ENCODE measurements around the gene ZC3H18. TPM values are rescaled to one million over a fixed set of nuclear protein-coding genes. Genes with fewer than 3 reads are reported as not detected.

The ZC3H18 gene
- polyA plus RNA-seq, 3 donors = 5.5 to 36.4 (median 6.8) TPM

GRCh38 chr16:88639231-88640038 lies 69.2 kb downstream of the ZC3H18 start:
- Mint-ChIP-seq H3K9me3 (peaks cover 0 to 15% (median 8%) of the 10 kb centered on the region in 7 donors), H3K27me3 (ENCODE audit: low read depth in 3 of 3) (peaks cover 48 to 69% (median 55%) of the 10 kb centered on the region in 3 donors), H3K4me3 (peak overlapping the region in 1 of 2 donors; percentile 51), H3K4me1 (peaks cover 37% of the 10 kb centered on the region), H3K27ac (no peak overlapping the region), H3K36me3 (peaks cover 15 to 20% of the 10 kb centered on the region in 2 donors)
- Histone ChIP-seq H3K27me3 (ENCODE audit: control insufficient read depth in 2 of 2, insufficient read depth in 2 of 2, low read length in 2 of 2) (peaks cover 21 to 59% of the 10 kb centered on the region in 2 donors), H3K4me2 (replicated peaks; ENCODE audit: extremely low read depth, low read length, poor library complexity, severe bottlenecking) (no peak overlapping the region), H3K9ac (ENCODE audit: insufficient read depth, low read length, poor library complexity, severe bottlenecking) (no peak overlapping the region), H4K20me1 (ENCODE audit: insufficient read depth, low read length) (peaks cover 73% of the 10 kb centered on the region), H2AFZ (ENCODE audit: insufficient read depth, low read depth, low read length, poor library complexity, severe bottlenecking) (no peak overlapping the region), H3K4me1 (ENCODE audit: control insufficient read depth in 1 of 2, insufficient read depth in 2 of 2, low read length in 2 of 2) (peaks cover 15 to 22% of the 10 kb centered on the region in 2 donors), H3K36me3 (replicated peaks in 1 of 2; ENCODE audit: control insufficient read depth in 1 of 2, insufficient read depth in 2 of 2, low read length in 2 of 2) (peaks cover 13 to 17% of the 10 kb centered on the region in 2 donors), H3K27ac (ENCODE audit: low read depth in 1 of 2, low read length in 2 of 2) (no peak overlapping the region), H3K9me3 (replicated peaks in 1 of 2; ENCODE audit: control insufficient read depth in 1 of 2, insufficient read depth in 1 of 2, low read length in 2 of 2) (peaks cover 0 to 5% of the 10 kb centered on the region in 2 donors), H3K4me3 (replicated peaks in 1 of 3; ENCODE audit: low read depth in 2 of 3, low read length in 3 of 3) (no peak overlapping the region), H3K79me2 (ENCODE audit: insufficient read depth, low read length) (peaks cover 2% of the 10 kb centered on the region)
- 35% methylated on average over 39 of the region's 45 CpGs for WGBS (ENCODE audit: insufficient coverage)
- no peak for TF ChIP-seq CTCF (IDR thresholded peaks at IDR 0.05)
- no peak for DNase-seq
- intact Hi-C loops (cut with micrococcal nuclease) = loop anchor here in 1 of 2 donors (10.0 kb wide), 1 partner anchor 45 kb away; the partner anchor contains the start of gene SNAI3

GRCh38 chr16:88640039-88640495 lies 69.9 kb downstream of the ZC3H18 start:
- Histone ChIP-seq H3K4me3 (replicated peaks in 1 of 3; ENCODE audit: low read depth in 2 of 3, low read length in 3 of 3) (no peak overlapping the region), H3K9me3 (replicated peaks in 1 of 2; ENCODE audit: control insufficient read depth in 1 of 2, insufficient read depth in 1 of 2, low read length in 2 of 2) (peaks cover 0 to 5% of the 10 kb centered on the region in 2 donors), H3K4me2 (replicated peaks; ENCODE audit: extremely low read depth, low read length, poor library complexity, severe bottlenecking) (no peak overlapping the region), H3K27ac (ENCODE audit: low read depth in 1 of 2, low read length in 2 of 2) (no peak overlapping the region), H3K4me1 (ENCODE audit: control insufficient read depth in 1 of 2, insufficient read depth in 2 of 2, low read length in 2 of 2) (peaks cover 9 to 16% of the 10 kb centered on the region in 2 donors), H3K9ac (ENCODE audit: insufficient read depth, low read length, poor library complexity, severe bottlenecking) (no peak overlapping the region), H2AFZ (ENCODE audit: insufficient read depth, low read depth, low read length, poor library complexity, severe bottlenecking) (no peak overlapping the region), H3K36me3 (replicated peaks in 1 of 2; ENCODE audit: control insufficient read depth in 1 of 2, insufficient read depth in 2 of 2, low read length in 2 of 2) (peaks cover 17 to 23% of the 10 kb centered on the region in 2 donors), H3K27me3 (ENCODE audit: control insufficient read depth in 2 of 2, insufficient read depth in 2 of 2, low read length in 2 of 2) (peaks cover 21 to 56% of the 10 kb centered on the region in 2 donors), H3K79me2 (ENCODE audit: insufficient read depth, low read length) (peaks cover 8% of the 10 kb centered on the region), H4K20me1 (ENCODE audit: insufficient read depth, low read length) (peaks cover 76% of the 10 kb centered on the region)
- DNase-seq = no peak
- Mint-ChIP-seq H3K9me3 (peaks cover 0 to 15% (median 8%) of the 10 kb centered on the region in 7 donors), H3K27ac (peak overlapping the region in 3 of 7 donors; percentile 23 to 50 (median 36)), H3K4me1 (peaks cover 36% of the 10 kb centered on the region), H3K4me3 (peak overlapping the region in 1 of 2 donors; percentile 51), H3K27me3 (ENCODE audit: low read depth in 3 of 3) (peaks cover 48 to 64% (median 54%) of the 10 kb centered on the region in 3 donors), H3K36me3 (peaks cover 20 to 26% of the 10 kb centered on the region in 2 donors)
- WGBS (ENCODE audit: insufficient coverage) = 60% methylated on average over 3 of the region's 13 CpGs
- no peak for TF ChIP-seq CTCF (IDR thresholded peaks at IDR 0.05)
- intact Hi-C loops (cut with micrococcal nuclease) = no loop called here

Measured in CD14-positive monocyte (primary cell).